Neuronal stem cell (in vitro differentiated cells): ENCODE data around the gene RCAN1.
"Not testable (repeated sequence)": the region's sequence is repeated elsewhere in the genome, so short reads cannot be mapped to it uniquely, and the experiment has no call there.

Experiments used
- DNase-seq: peaks from one replicate; pipeline ENCODE4 v3.0.0-alpha.2; 2013; ENCODE audit warnings: low spot score
- H2AFZ ChIP-seq: one replicate; pipeline ENCODE4 v1.6.1; 2013; ENCODE audit warnings: mild to moderate bottlenecking, low read length, inconsistent platforms
- H2AK5ac ChIP-seq: 2 replicates; pipeline ENCODE4 v1.6.1; 2013; ENCODE audit warnings: low read depth, mild to moderate bottlenecking, inconsistent platforms, low read length, moderate library complexity, mixed read lengths
- H2BK120ac ChIP-seq: 2 replicates; pipeline ENCODE4 v1.6.1; 2013; ENCODE audit warnings: low read depth, mild to moderate bottlenecking, inconsistent platforms, low read length, moderate library complexity, mixed read lengths
- H2BK12ac ChIP-seq: one replicate; pipeline ENCODE4 v1.6.1; 2013; ENCODE audit warnings: low read length, inconsistent platforms
- H2BK15ac ChIP-seq: 2 replicates; pipeline ENCODE4 v1.6.1; 2013; ENCODE audit warnings: mild to moderate bottlenecking, low read length, inconsistent platforms, mixed read lengths
- H2BK5ac ChIP-seq: one replicate; pipeline ENCODE4 v1.6.1; 2013; ENCODE audit warnings: inconsistent platforms, mild to moderate bottlenecking, low read length, moderate library complexity
- H3K14ac ChIP-seq: one replicate; pipeline ENCODE4 v1.6.1; 2013; ENCODE audit warnings: low read length, inconsistent platforms
- H3K18ac ChIP-seq: 2 replicates; pipeline ENCODE4 v1.6.1; 2013; ENCODE audit warnings: low read length, inconsistent platforms
- H3K23ac ChIP-seq: 2 replicates; pipeline ENCODE4 v1.6.1; 2013; ENCODE audit warnings: low read depth, mild to moderate bottlenecking, mixed read lengths, low read length, inconsistent platforms; ENCODE audit not compliant: poor library complexity
- H3K27ac ChIP-seq: replicated peaks from 3 replicates; pipeline ENCODE4 v1.5.1; 2013; ENCODE audit warnings: low read length, inconsistent platforms
- H3K27me3 ChIP-seq, 3 experiments: 2 replicates each; pipeline ENCODE4 v1.6.1; 2013; ENCODE audit warnings: low read length in 3 of 3, mild to moderate bottlenecking in 2 of 3, inconsistent platforms in 1 of 3, low read depth in 1 of 3, mixed read lengths in 1 of 3, moderate library complexity in 1 of 3; ENCODE audit not compliant: control insufficient read depth in 3 of 3, insufficient read depth in 3 of 3
- H3K36me3 ChIP-seq, 2 donors: replicated peaks in 1 of 2; 2 replicates each; pipeline ENCODE4 v1.6.1; 2013; ENCODE audit warnings: low read length in 2 of 2; ENCODE audit not compliant: control insufficient read depth in 2 of 2, insufficient read depth in 2 of 2
- H3K4ac ChIP-seq: 2 replicates; pipeline ENCODE4 v1.6.1; 2013; ENCODE audit warnings: inconsistent platforms, mild to moderate bottlenecking, low read length, moderate library complexity
- H3K4me1 ChIP-seq, 2 donors: 1 replicate in 1 of 2; 2 replicates in 1 of 2; pipeline ENCODE4 v1.6.1; 2013; ENCODE audit warnings: low read length in 2 of 2, low read depth in 1 of 2; ENCODE audit not compliant: control insufficient read depth in 2 of 2, insufficient read depth in 1 of 2
- H3K4me2 ChIP-seq: one replicate; pipeline ENCODE4 v1.6.1; 2013; ENCODE audit warnings: mild to moderate bottlenecking, low read length, inconsistent platforms; ENCODE audit not compliant: insufficient read depth, poor library complexity, severe bottlenecking
- H3K4me3 ChIP-seq, 2 donors: 2 replicates each; pipeline ENCODE4 v1.5.1; 2013; ENCODE audit warnings: low read length in 2 of 2, mild to moderate bottlenecking in 2 of 2, inconsistent platforms in 1 of 2, moderate library complexity in 1 of 2
- H3K79me1 ChIP-seq: one replicate; pipeline ENCODE4 v1.6.1; 2013; ENCODE audit warnings: low read depth, mild to moderate bottlenecking, inconsistent platforms, low read length, moderate library complexity
- H3K9ac ChIP-seq: one replicate; pipeline ENCODE4 v1.6.1; 2013; ENCODE audit warnings: mild to moderate bottlenecking, low read depth, low read length, inconsistent platforms; ENCODE audit not compliant: poor library complexity
- H3K9me3 ChIP-seq, 2 donors: replicated peaks in 1 of 2; 2 replicates each; pipeline versions ENCODE3 to v1.6.1; 2013; ENCODE audit warnings: low read length in 2 of 2, mild to moderate bottlenecking in 2 of 2, inconsistent platforms in 1 of 2, low read depth in 1 of 2, mixed read lengths in 1 of 2, moderate library complexity in 1 of 2; ENCODE audit not compliant: control insufficient read depth in 2 of 2, insufficient read depth in 1 of 2
- H4K8ac ChIP-seq: one replicate; pipeline ENCODE4 v1.6.1; 2013; ENCODE audit warnings: low read depth, mild to moderate bottlenecking, inconsistent platforms, low read length, moderate library complexity
- H4K91ac ChIP-seq: one replicate; pipeline ENCODE4 v1.6.1; 2013; ENCODE audit warnings: low read length, low read depth, mild to moderate bottlenecking, inconsistent platforms; ENCODE audit not compliant: poor library complexity
- WGBS, 2 donors: extraction: QIAGEN DNeasy Blood & Tissue Kit; methylation state at CpG; one replicate each; pipeline ENCODE4 v1.1.7; 2013; ENCODE audit warnings: missing lambda C conversion rate in 2 of 2, mixed read lengths in 1 of 2; ENCODE audit not compliant: insufficient read length in 2 of 2, insufficient replicate concordance in 1 of 2; ENCODE audit errors: extremely low coverage in 2 of 2; 5-methylcytosine and 5-hydroxymethylcytosine counted together

RCAN1 gene

DNA sequence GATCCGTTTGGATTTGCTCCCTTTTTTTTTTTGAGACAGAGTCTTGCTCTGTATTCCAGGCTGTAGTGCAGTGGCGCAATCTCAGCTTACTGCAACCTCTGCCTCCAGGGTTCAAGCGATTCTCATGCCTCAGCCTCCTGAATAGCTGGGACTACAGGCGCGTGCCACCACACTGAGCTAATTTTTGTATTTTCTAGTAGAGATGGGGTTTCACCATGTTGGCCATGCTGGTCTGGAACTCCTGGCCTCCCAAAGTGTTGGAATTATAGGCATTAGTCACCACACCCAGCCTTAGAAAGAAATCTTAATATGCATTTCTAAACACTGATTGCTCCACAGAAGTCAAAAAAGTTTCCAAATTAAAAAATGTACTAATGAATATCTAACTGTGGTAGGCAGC lies 7.5 kb downstream of the RCAN1 start:
- not testable (repeated sequence) for H2AFZ ChIP-seq, H3K36me3 ChIP-seq, DNase-seq, H2BK120ac ChIP-seq, H3K4me2 ChIP-seq, H2BK5ac ChIP-seq, H3K18ac ChIP-seq, H4K8ac ChIP-seq, H3K4ac ChIP-seq, H2BK15ac ChIP-seq, H3K27ac ChIP-seq, H4K91ac ChIP-seq, H3K79me1 ChIP-seq, H3K4me3 ChIP-seq, H3K9ac ChIP-seq, H3K14ac ChIP-seq, H3K9me3 ChIP-seq, H3K27me3 ChIP-seq, H3K4me1 ChIP-seq, H2BK12ac ChIP-seq, H2AK5ac ChIP-seq, H3K23ac ChIP-seq
- no CpG with 5 or more reads among the region's 5 CpGs for WGBS, 2 donors

DNA sequence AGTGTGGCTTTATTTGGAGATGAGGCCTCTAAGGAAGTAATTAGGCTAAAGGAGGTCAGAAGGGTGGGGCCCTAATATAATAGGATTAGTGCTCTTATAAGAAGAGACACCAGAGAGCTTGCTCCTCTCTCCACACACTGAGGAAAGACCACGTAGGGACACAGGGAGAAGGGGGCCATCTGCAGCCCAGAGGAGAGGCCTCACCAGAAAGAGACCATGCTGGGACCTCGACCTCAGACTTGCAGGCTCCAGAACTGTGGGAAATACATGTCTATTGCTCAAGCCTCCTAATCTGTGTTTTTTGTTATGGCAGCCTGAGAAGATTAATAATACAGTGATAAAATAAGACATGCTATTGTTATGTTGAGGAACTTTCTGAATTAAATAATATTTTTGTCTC lies 8.3 kb downstream of the RCAN1 start:
- peaks cover 0 to under 1% (median 0%) of the 10 kb centered on the region in 3 experiments for H3K27me3 ChIP-seq
- no peak overlapping the region for H3K4ac ChIP-seq
- H3K36me3 ChIP-seq, result no peaks in the 10 kb centered on the region
- no peak overlapping the region for H2AK5ac ChIP-seq
- WGBS, 2 donors, result no CpG with 5 or more reads among the region's 2 CpGs
- no peak overlapping the region for H3K4me2 ChIP-seq
- H3K23ac ChIP-seq, result no peak overlapping the region
- DNase-seq, result no peak
- no peak overlapping the region for H3K9ac ChIP-seq
- no peak overlapping the region for H2BK5ac ChIP-seq
- no peak overlapping the region for H3K27ac ChIP-seq
- H2BK15ac ChIP-seq, result no peak overlapping the region
- no peak overlapping the region for H3K14ac ChIP-seq
- no peak overlapping the region for H2BK12ac ChIP-seq
- no peak overlapping the region for H2AFZ ChIP-seq
- no peaks in the 10 kb centered on the region for H3K4me1 ChIP-seq
- no peak overlapping the region for H4K8ac ChIP-seq
- H4K91ac ChIP-seq, result no peak overlapping the region
- no peak overlapping the region for H2BK120ac ChIP-seq
- no peaks in the 10 kb centered on the region for H3K79me1 ChIP-seq
- no peak overlapping the region for H3K18ac ChIP-seq
- H3K4me3 ChIP-seq, result no peak overlapping the region
- H3K9me3 ChIP-seq, result no peaks in the 10 kb centered on the region

DNA sequence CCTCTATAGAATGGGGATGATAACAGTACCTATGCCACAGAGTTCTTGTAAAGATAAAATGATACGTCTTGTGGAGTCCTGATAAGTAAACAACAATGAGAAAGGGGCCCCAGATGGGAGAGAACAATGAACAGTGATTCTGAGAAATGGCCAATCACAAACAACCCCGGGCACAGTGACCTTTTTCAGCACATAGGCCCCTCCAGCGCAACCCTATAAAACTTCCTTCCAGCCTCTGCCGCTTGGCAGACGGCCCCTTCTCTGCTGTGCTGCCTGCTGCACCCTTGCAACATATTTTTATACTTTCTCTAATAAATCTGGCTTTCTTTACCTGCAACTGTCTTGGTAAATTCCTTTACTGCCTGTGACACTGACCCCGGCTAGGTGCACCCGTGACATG lies 8.9 kb downstream of the RCAN1 start:
- Histone ChIP-seq H2BK120ac (no peak overlapping the region), H2BK12ac (no peak overlapping the region), H4K8ac (no peak overlapping the region), H3K9ac (no peak overlapping the region), H3K18ac (no peak overlapping the region), H3K4ac (no peak overlapping the region), H2BK15ac (no peak overlapping the region), H2AFZ (no peak overlapping the region), H3K23ac (no peak overlapping the region), H3K14ac (no peak overlapping the region), H2AK5ac (no peak overlapping the region), H3K4me1 (no peaks in the 10 kb centered on the region), H4K91ac (no peak overlapping the region), H3K79me1 (no peaks in the 10 kb centered on the region), H3K27ac (no peak overlapping the region), H2BK5ac (no peak overlapping the region), H3K27me3 (no peaks in the 10 kb centered on the region), H3K4me2 (no peak overlapping the region), H3K9me3 (no peaks in the 10 kb centered on the region), H3K36me3 (no peaks in the 10 kb centered on the region), H3K4me3 (no peak overlapping the region)
- no peak for DNase-seq
- no CpG with 5 or more reads among the region's 7 CpGs for WGBS, 2 donors

DNA sequence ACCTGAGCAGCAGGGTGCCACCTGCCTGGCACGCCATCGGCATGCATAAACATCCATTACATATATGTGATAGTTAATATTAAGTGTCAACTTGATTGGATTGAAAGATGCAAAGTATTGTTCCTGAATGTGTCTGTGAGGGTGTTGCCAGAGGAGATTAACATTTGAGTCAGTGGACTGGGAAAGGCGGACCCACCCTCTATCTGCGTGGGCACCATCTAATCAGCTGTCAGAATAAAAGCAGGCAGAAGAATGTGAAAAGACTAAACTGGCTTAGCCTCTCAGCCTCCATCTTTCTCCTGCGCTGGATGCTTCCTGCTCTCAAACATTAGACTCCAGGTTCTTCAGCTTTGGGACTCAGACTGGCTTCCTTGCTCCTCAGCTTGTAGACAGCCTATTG lies 10.0 kb downstream of the RCAN1 start:
- not testable (repeated sequence) for H2BK12ac ChIP-seq, H3K9ac ChIP-seq, DNase-seq, H3K27ac ChIP-seq, H3K18ac ChIP-seq, H4K8ac ChIP-seq, H3K4me2 ChIP-seq, H2AFZ ChIP-seq, H2AK5ac ChIP-seq, H3K9me3 ChIP-seq, H3K36me3 ChIP-seq, H2BK5ac ChIP-seq, H3K4ac ChIP-seq, H3K27me3 ChIP-seq, H3K14ac ChIP-seq, H4K91ac ChIP-seq, H3K4me3 ChIP-seq, H2BK120ac ChIP-seq, H2BK15ac ChIP-seq, H3K4me1 ChIP-seq, H3K23ac ChIP-seq, H3K79me1 ChIP-seq
- WGBS, 2 donors, result no CpG with 5 or more reads among the region's 5 CpGs
